ENCODE data around the gene PGBD5. TPM values are rescaled to one million over a fixed set of nuclear protein-coding genes. Genes with fewer than 3 reads are reported as not detected.

The PGBD5 gene
- total RNA-seq, 1 donor from 2014 or later, result 72.4 TPM

DNA sequence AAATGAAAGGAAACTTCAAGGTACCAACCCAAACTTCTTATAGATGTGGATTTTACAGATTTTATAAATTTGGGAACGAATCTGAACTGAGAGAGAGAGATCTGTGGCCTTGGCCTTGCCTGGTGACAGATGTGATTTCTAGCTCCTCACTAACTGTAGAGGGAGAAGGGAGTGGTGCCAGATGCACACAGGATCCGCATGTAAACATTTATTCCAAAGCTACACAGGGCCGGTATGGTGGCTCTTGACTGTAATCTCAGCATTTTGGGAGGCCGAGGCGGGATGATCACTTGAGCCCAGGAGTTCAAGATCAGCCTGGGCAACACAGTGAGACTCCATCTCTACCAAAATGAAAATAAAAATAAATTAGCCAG lies 77.1 kb downstream of the PGBD5 start:
- no peak for DNase-seq
- Mint-ChIP-seq H3K36me3 (ENCODE audit: unreplicated experiment) (peaks cover 11% of the 10 kb centered on the region), H3K27me3 (ENCODE audit: unreplicated experiment) (peaks cover 2% of the 10 kb centered on the region), H3K9me3 (ENCODE audit: unreplicated experiment) (peaks cover 9% of the 10 kb centered on the region), H3K27ac (ENCODE audit: unreplicated experiment) (peak overlapping the region; percentile 14), H3K4me1 (ENCODE audit: low read depth, unreplicated experiment) (peaks cover 38% of the 10 kb centered on the region), H3K4me3 (ENCODE audit: unreplicated experiment) (no peak overlapping the region)
- TF ChIP-seq, protein P1, sequence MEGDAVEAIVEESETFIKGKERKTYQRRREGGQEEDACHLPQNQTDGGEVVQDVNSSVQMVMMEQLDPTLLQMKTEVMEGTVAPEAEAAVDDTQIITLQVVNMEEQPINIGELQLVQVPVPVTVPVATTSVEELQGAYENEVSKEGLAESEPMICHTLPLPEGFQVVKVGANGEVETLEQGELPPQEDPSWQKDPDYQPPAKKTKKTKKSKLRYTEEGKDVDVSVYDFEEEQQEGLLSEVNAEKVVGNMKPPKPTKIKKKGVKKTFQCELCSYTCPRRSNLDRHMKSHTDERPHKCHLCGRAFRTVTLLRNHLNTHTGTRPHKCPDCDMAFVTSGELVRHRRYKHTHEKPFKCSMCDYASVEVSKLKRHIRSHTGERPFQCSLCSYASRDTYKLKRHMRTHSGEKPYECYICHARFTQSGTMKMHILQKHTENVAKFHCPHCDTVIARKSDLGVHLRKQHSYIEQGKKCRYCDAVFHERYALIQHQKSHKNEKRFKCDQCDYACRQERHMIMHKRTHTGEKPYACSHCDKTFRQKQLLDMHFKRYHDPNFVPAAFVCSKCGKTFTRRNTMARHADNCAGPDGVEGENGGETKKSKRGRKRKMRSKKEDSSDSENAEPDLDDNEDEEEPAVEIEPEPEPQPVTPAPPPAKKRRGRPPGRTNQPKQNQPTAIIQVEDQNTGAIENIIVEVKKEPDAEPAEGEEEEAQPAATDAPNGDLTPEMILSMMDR (IDR thresholded peaks at IDR 0.05; ENCODE audit: partially characterized antibody, unreplicated experiment), result no peak

DNA sequence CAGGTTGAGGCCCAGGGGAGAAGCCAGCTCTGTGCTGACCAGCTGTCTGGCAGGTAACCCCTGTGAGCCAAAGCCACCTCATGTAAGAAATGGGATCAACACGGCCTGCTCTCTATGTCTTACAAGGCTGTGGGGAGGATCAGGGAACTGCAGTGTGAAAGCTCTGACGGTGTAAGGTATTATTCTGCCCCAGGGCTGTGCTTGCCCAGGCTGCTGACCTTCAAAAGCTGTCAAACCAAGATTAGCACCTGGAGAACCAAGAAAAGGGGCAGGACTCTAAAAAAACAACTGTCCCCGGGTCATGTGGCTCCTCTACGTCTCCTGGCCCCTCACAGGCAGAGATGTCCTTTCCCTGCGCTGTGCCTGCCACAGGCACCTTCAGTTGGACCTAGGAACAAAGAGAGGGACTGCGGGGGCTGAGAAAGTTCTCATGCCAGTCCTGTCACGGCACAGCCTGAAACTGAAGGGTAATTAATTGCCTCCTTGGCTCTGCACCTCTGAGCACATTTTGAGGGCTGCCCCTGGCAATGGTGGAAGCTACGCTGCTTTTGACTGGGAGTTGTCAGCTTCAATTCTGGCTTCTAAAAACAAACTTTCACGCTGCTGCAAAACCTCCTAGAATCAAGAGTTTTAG lies 77.6 kb downstream of the PGBD5 start:
- Mint-ChIP-seq H3K36me3 (ENCODE audit: unreplicated experiment) (peaks cover 11% of the 10 kb centered on the region), H3K27me3 (ENCODE audit: unreplicated experiment) (peaks cover 2% of the 10 kb centered on the region), H3K27ac (ENCODE audit: unreplicated experiment) (peak overlapping the region; percentile 79), H3K4me3 (ENCODE audit: unreplicated experiment) (no peak overlapping the region), H3K9me3 (ENCODE audit: unreplicated experiment) (peaks cover 9% of the 10 kb centered on the region), H3K4me1 (ENCODE audit: low read depth, unreplicated experiment) (peaks cover 35% of the 10 kb centered on the region)
- TF ChIP-seq, protein P1 (IDR thresholded peaks at IDR 0.05; ENCODE audit: partially characterized antibody, unreplicated experiment), result no peak
- no peak for DNase-seq

DNA sequence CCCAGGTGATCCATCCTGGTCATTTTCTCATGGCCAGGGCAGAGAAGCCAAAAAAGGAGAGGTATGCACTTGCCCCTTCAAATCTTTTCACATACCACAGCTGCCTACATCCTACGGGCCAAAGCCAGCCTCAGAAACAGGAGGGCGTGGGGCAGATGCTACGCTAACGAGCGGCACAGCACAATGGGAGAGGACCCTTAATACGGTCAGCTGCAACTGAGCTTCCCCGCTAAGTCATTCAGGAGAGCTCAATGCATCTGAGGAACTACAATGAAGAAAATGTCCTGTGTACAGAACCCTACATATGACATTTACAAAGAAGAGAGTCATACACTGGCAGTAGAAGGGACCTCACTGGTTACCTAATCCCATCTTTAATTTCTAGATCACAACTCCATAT lies 78.2 kb downstream of the PGBD5 start:
- H3K27me3 Mint-ChIP-seq (ENCODE audit: unreplicated experiment), result no peaks in the 10 kb centered on the region
- peaks cover 9% of the 10 kb centered on the region for H3K9me3 Mint-ChIP-seq (ENCODE audit: unreplicated experiment)
- TF ChIP-seq, protein P1 (IDR thresholded peaks at IDR 0.05; ENCODE audit: partially characterized antibody, unreplicated experiment), result no peak
- H3K4me3 Mint-ChIP-seq (ENCODE audit: unreplicated experiment), result peak overlapping the region; percentile 77
- H3K36me3 Mint-ChIP-seq (ENCODE audit: unreplicated experiment), result peaks cover 11% of the 10 kb centered on the region
- DNase-seq, result no peak
- H3K27ac Mint-ChIP-seq (ENCODE audit: unreplicated experiment), result peak overlapping the region; percentile 79
- peaks cover 29% of the 10 kb centered on the region for H3K4me1 Mint-ChIP-seq (ENCODE audit: low read depth, unreplicated experiment)

DNA sequence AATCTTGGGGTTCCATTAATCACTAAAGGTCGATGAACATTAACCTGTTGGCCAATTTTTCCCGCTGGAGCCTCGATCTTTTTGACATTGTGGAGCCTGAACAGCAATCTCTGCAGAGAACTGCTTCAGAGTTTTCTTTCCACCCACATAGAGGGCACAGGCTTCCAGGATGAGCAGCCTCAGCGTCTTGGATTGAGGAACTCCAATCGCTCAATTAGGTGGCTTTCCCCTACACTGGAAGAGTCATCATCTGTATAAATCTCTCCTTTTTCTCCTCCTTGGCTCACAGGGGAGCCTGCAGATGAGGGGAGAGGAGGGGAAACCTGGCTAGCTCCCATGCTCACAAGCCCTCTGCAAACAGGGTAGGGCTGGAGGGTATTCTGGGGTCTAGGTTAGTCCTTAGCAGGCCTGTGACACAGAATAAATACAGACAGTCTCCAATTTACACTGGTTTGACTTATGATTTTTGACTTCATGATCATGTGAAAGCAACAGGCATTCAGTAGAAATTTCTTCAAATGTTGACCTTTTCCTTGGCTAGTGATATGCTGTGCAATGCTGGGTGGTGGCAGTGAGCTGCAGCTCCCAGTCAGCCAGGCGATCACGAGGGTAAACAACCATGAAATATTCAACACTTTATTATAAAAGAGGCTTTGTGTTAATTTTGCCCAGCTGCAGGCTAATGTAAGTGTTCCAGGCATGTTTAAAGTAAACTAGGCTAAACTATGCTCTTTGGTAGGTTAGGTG lies 80.8 kb downstream of the PGBD5 start:
- Mint-ChIP-seq H3K27me3 (ENCODE audit: unreplicated experiment) (no peaks in the 10 kb centered on the region), H3K9me3 (ENCODE audit: unreplicated experiment) (peaks cover 7% of the 10 kb centered on the region), H3K27ac (ENCODE audit: unreplicated experiment) (peak overlapping the region; percentile 59), H3K4me3 (ENCODE audit: unreplicated experiment) (no peak overlapping the region), H3K36me3 (ENCODE audit: unreplicated experiment) (peaks cover 15% of the 10 kb centered on the region), H3K4me1 (ENCODE audit: low read depth, unreplicated experiment) (peaks cover 27% of the 10 kb centered on the region)
- TF ChIP-seq, protein P1 (IDR thresholded peaks at IDR 0.05; ENCODE audit: partially characterized antibody, unreplicated experiment), result no peak
- no peak for DNase-seq

DNA sequence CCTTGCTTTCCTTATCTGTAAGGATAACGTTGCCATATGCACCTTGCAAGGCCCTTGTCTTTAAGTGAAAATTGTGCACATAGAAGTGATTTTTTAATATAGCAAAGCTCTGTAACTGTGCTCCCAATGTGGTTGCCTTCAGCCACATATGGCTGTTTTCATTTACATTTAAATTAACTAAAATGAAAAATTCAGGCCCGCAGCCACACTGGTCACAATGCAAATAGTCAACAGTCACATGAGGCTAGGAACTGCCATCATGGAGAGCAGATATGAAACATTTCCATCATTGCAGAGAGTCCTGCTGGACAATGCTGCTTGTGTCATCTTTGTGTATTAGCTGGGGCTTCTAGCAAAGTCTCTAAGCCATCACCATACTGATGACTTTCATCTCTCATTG lies 83.4 kb downstream of the PGBD5 start:
- H3K4me3 Mint-ChIP-seq (ENCODE audit: unreplicated experiment), result no peak overlapping the region

More for the DNA sequence above, 83.4 kb downstream of the PGBD5 start:
- Mint-ChIP-seq H3K27ac (ENCODE audit: unreplicated experiment) (no peak overlapping the region), H3K27me3 (ENCODE audit: unreplicated experiment) (no peaks in the 10 kb centered on the region), H3K9me3 (ENCODE audit: unreplicated experiment) (peaks cover 7% of the 10 kb centered on the region), H3K4me1 (ENCODE audit: low read depth, unreplicated experiment) (peaks cover 18% of the 10 kb centered on the region), H3K36me3 (ENCODE audit: unreplicated experiment) (peaks cover 8% of the 10 kb centered on the region)
- TF ChIP-seq, protein P1 (IDR thresholded peaks at IDR 0.05; ENCODE audit: partially characterized antibody, unreplicated experiment), result no peak
- no peak for DNase-seq
